Activated naive CD4-positive, alpha-beta T cell treated with anti-CD3 and anti-CD28 coated beads, Interleukin-2, amount 10 ng/mL, durations not matched to agents 7 days and 5 days (primary cell): ENCODE measurements around the gene BTK.
A peak's percentile ranks its signal among the peaks of the same experiment; 100 is the strongest.

ENCODE experiments used
- CTCF ChIA-PET: fragments of 350-600 bp; sonication (Branson Sonifier 250); formaldehyde crosslinking; loops from one replicate; lab custom pipeline; 2021; ENCODE audit warnings: antibody characterized with exemption; lab: Charles Lee
- DNase-seq: peaks from one replicate; pipeline ENCODE4 v3.0.0-alpha.2; 2020
- H3K27ac Mint-ChIP-seq: one replicate; pipeline ENCODE4 v1.8.0; 2021; ENCODE audit warnings: mild to moderate bottlenecking, moderate library complexity, mixed read lengths
- H3K27me3 Mint-ChIP-seq: one replicate; pipeline ENCODE4 v1.8.0; 2021; ENCODE audit warnings: mild to moderate bottlenecking, mixed read lengths
- H3K36me3 Mint-ChIP-seq: one replicate; pipeline ENCODE4 v1.8.0; 2021; ENCODE audit warnings: mixed read lengths
- H3K4me1 Mint-ChIP-seq: one replicate; pipeline ENCODE4 v1.8.0; 2021; ENCODE audit warnings: mixed read lengths
- H3K4me3 Mint-ChIP-seq: one replicate; pipeline ENCODE4 v1.8.0; 2021; ENCODE audit warnings: mild to moderate bottlenecking, moderate library complexity, mixed read lengths
- H3K9me3 Mint-ChIP-seq: one replicate; pipeline ENCODE4 v1.8.0; 2021; ENCODE audit warnings: mixed read lengths

Gene BTK

GRCh38 chrX:101407748-101408531 lies 21.9 kb upstream of the BTK start, which contains the start of the genes GLA and HNRNPH2:
GLA (minus strand) TSS chrX:101407925; CDS start chrX:101407903, 22 bp downstream.
HNRNPH2 (plus strand) TSS chrX:101408222; CDS start chrX:101411989, 3,767 bp downstream.
- DNase-seq = peak; percentile 91
- H3K36me3 Mint-ChIP-seq = peaks cover 12% of the 10 kb centered on the region
- peaks cover 38% of the 10 kb centered on the region for H3K4me1 Mint-ChIP-seq
- H3K9me3 Mint-ChIP-seq = no peaks in the 10 kb centered on the region
- CTCF ChIA-PET = no interaction called here
- no peaks in the 10 kb centered on the region for H3K27me3 Mint-ChIP-seq
- H3K4me3 Mint-ChIP-seq = peak within 1 kb of the TSS; percentile 93
- H3K27ac Mint-ChIP-seq = peak within 1 kb of the TSS; percentile 97

DNA sequence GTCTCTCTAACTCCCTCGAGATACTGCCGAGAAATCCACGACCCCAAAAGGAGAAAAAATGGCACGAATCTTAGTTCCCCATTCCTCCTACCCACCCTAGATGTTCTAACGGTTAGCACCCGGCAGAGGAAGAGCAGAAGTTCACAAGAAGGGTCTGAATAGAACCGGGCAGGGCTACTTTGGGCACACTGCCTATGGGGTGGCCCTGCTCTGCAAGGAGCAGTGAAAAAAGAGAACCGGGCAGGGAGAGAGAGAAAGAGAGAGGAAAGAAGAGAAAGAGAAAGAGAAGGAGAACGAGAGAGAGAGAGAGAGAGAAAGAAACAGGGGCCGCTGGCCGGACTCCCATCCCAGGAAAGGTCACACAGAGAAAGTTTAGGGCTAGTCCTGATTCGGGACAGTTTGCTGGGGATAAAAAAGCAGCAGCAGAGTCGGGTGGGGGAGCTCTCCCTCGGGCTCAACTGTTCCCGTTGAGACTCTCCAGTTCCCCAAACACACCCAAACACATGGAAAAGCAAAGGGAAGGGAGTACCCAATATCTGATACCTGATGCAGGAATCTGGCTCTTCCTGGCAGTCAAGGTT lies 21.3 kb upstream of the BTK start:
- Mint-ChIP-seq H3K4me3 (peak overlapping the region; percentile 93), H3K9me3 (no peaks in the 10 kb centered on the region), H3K4me1 (peaks cover 32% of the 10 kb centered on the region), H3K27me3 (no peaks in the 10 kb centered on the region), H3K36me3 (peaks cover 8% of the 10 kb centered on the region), H3K27ac (peak overlapping the region; percentile 97)
- DNase-seq = peak; percentile 20
- CTCF ChIA-PET = no interaction called here

GRCh38 chrX:101399825-101400224 lies 13.8 kb upstream of the BTK start:
- H3K4me3 Mint-ChIP-seq = no peak overlapping the region
- no peak for DNase-seq
- peaks cover 25% of the 10 kb centered on the region for H3K36me3 Mint-ChIP-seq
- CTCF ChIA-PET = no interaction called here
- no peaks in the 10 kb centered on the region for H3K27me3 Mint-ChIP-seq
- peaks cover 3% of the 10 kb centered on the region for H3K4me1 Mint-ChIP-seq
- no peak overlapping the region for H3K27ac Mint-ChIP-seq
- H3K9me3 Mint-ChIP-seq = no peaks in the 10 kb centered on the region

DNA sequence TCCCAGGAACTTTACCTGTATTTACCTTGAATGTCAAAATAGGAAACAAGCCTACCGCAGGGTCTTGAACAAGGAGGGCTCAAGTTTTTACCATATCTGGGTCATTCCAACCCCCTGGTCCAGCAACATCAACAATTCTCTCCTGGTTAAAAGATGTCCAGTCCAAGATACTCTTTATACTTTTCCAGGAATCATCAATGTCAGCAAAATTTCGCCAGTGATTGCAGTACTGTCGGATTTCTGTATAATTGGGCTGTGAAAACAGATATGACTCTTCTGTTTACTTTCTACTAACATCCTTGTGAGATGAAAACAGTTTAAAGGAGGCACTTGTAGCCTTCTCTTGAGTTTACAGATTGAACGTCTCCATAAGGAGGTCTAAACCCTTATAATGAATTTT lies 12.7 kb upstream of the BTK start:
- no peaks in the 10 kb centered on the region for H3K27me3 Mint-ChIP-seq
- H3K36me3 Mint-ChIP-seq = peaks cover 24% of the 10 kb centered on the region
- CTCF ChIA-PET = no interaction called here
- no peak overlapping the region for H3K4me3 Mint-ChIP-seq
- no peak for DNase-seq
- peaks cover 4% of the 10 kb centered on the region for H3K4me1 Mint-ChIP-seq
- H3K9me3 Mint-ChIP-seq = no peaks in the 10 kb centered on the region
- H3K27ac Mint-ChIP-seq = no peak overlapping the region

- peaks cover 27% of the 10 kb centered on the region for H3K36me3 Mint-ChIP-seq
- no peak overlapping the region for H3K27ac Mint-ChIP-seq
- H3K27me3 Mint-ChIP-seq = no peaks in the 10 kb centered on the region
- CTCF ChIA-PET = no interaction called here
- no peaks in the 10 kb centered on the region for H3K9me3 Mint-ChIP-seq
- H3K4me1 Mint-ChIP-seq = peaks cover 12% of the 10 kb centered on the region
- no peak for DNase-seq
- no peak overlapping the region for H3K4me3 Mint-ChIP-seq
Observed at GRCh38 chrX:101397779-101398178, 11.8 kb upstream of the BTK start.

- CTCF ChIA-PET = no interaction called here
- H3K27me3 Mint-ChIP-seq = no peaks in the 10 kb centered on the region
- no peak for DNase-seq
- H3K4me3 Mint-ChIP-seq = no peak overlapping the region
- H3K9me3 Mint-ChIP-seq = no peaks in the 10 kb centered on the region
- no peak overlapping the region for H3K27ac Mint-ChIP-seq
- H3K4me1 Mint-ChIP-seq = peaks cover 25% of the 10 kb centered on the region
- peaks cover 45% of the 10 kb centered on the region for H3K36me3 Mint-ChIP-seq
Observed at GRCh38 chrX:101395789-101396188, 9.8 kb upstream of the BTK start.

GRCh38 chrX:101394372-101394771 lies 8.4 kb upstream of the BTK start:
- Mint-ChIP-seq H3K27me3 (no peaks in the 10 kb centered on the region), H3K4me3 (no peak overlapping the region), H3K27ac (no peak overlapping the region), H3K9me3 (no peaks in the 10 kb centered on the region), H3K4me1 (peaks cover 30% of the 10 kb centered on the region), H3K36me3 (peaks cover 35% of the 10 kb centered on the region)
- CTCF ChIA-PET = interaction anchor here (0.7 kb wide), 1 partner anchor 11 kb away, joined by 4 read pairs; no protein-coding TSS in a partner anchor
- DNase-seq = no peak

- CTCF ChIA-PET = no interaction called here
- no peak overlapping the region for H3K4me3 Mint-ChIP-seq
Observed at GRCh38 chrX:101393530-101394305, 7.7 kb upstream of the BTK start.

DNA sequence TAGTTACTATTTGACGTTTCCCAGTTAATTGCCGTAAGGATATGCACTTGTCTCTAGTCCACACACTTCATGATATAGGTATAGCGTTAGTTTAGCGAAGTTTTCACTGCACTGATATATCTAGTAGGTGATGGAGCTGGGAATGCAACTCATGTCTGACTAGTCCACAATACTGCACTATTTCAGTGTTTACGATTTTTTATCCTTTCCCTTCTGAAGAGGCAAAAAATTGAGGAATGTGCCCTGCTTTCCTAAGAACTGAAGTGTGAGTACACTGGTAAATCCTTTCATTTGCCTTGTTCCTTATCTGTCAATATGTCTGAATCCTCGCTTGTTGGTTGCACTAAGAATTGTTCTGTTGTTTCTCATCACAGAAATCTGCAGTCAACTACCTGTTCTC lies 5.8 kb upstream of the BTK start:
- Mint-ChIP-seq H3K36me3 (peaks cover 33% of the 10 kb centered on the region), H3K4me3 (peak overlapping the region; percentile 94), H3K9me3 (no peaks in the 10 kb centered on the region), H3K27ac (peak overlapping the region; percentile 90), H3K27me3 (no peaks in the 10 kb centered on the region), H3K4me1 (peaks cover 30% of the 10 kb centered on the region)
- CTCF ChIA-PET = no interaction called here
- DNase-seq = no peak

More at GRCh38 chrX:101393530-101394305, 7.7 kb upstream of the BTK start:
- Mint-ChIP-seq H3K27ac (peak overlapping the region; percentile 68), H3K27me3 (no peaks in the 10 kb centered on the region), H3K9me3 (no peaks in the 10 kb centered on the region), H3K4me1 (peaks cover 30% of the 10 kb centered on the region), H3K36me3 (peaks cover 34% of the 10 kb centered on the region)
- no peak for DNase-seq

DNA sequence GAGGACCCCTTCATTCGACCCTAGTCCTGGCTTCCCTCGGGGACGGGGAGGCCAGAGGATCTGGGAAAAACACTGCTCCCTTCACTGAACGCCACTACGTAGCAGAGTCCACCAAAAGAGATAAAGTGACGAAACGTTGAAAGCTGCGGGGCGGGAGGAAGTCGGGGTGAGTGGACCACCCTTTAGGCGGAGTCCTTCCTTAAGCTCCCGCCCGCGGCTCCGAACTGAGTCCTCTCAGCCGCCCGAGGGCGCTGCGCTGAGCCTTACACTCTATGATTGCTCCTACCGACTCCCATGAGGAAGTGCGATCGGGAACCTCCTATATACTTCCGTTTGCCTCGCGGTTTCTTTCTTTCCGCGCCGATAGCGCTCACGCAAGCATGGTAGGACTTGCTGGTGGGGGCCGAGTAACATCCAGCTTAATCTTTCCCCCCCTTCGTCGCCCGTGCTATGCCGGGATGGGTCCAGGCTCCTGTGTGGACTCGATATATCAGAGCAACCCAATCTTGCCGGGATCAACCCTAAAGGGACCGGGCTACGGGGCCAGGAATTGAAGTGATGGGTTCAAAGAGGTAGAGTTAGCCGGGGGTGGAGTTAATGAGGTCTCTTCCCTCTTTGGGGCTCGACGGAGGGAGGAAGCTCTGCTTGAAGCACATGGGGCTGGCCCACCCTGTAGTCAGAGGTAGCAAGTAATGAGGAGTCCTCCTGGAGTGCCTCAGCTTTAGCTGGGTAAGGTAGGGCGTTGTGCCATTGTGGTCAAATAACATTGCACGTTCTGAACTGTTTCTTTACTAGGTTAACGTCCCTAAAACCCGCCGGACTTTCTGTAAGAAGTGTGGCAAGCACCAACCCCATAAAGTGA lies 4.9 kb upstream of the BTK start, which contains the start of gene RPL36A:
TSS of gene RPL36A (plus strand) at position 348 of the 862 bp plus-strand sequence. CDS start at position 381, 33 bp downstream.
- H3K4me1 Mint-ChIP-seq = peaks cover 30% of the 10 kb centered on the region
- CTCF ChIA-PET = interaction anchor here (0.5 to 1.4 kb wide), 6 partner anchors 11 to 349 kb away, joined by 3 to 6 read pairs (median 3); partner anchors contain the start of gene TIMM8A
- H3K27me3 Mint-ChIP-seq = peaks cover 6% of the 10 kb centered on the region
- peak within 1 kb of the TSS; percentile 94 for H3K4me3 Mint-ChIP-seq
- peak within 1 kb of the TSS; percentile 90 for H3K27ac Mint-ChIP-seq
- H3K9me3 Mint-ChIP-seq = no peaks in the 10 kb centered on the region
- peak; percentile 86 for DNase-seq
- H3K36me3 Mint-ChIP-seq = peaks cover 32% of the 10 kb centered on the region

DNA sequence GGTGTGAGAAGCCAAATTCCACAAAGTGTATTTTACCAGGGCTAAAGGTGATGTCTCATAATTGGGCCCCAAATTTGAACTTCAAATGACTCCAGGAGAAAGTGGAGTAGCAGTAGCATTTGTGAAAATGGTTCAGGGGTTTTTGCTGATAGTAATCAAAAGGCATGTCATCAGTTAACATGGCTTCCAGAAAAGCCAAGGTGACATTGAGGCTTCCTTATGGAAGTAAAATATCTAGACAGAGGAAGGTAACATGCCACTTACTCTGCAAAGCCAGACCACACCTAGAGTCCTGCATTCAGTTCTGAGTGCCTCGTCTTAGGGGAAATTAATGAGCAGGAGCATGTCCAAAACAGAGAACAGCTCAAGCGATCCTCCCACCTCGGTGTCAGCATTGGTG lies 2.6 kb upstream of the BTK start:
- Mint-ChIP-seq H3K4me1 (peaks cover 25% of the 10 kb centered on the region), H3K27ac (no peak overlapping the region), H3K9me3 (no peaks in the 10 kb centered on the region), H3K27me3 (peaks cover 6% of the 10 kb centered on the region), H3K36me3 (peaks cover 23% of the 10 kb centered on the region), H3K4me3 (no peak overlapping the region)
- CTCF ChIA-PET = no interaction called here
- DNase-seq = no peak

DNA sequence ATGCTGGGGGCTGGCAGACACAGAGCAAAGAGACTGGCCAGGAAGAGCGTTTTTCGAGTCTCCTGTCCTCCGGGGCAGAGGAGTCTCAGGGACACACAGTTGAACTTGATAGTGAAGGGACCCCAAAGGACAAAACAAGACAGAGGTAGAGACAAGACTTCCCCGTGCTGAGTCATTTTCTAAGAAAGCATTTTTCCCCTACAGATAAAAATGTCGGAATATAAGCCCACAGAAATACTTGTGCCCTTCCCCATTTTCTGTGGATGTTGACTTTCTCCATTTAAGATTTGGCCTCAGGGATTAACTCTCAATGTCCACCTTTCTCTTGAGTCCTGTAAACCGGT lies 523 bp upstream of the BTK start:
- no peaks in the 10 kb centered on the region for H3K9me3 Mint-ChIP-seq
- no peak for DNase-seq
- H3K36me3 Mint-ChIP-seq = peaks cover 7% of the 10 kb centered on the region
- no peak overlapping the region for H3K27ac Mint-ChIP-seq
- H3K4me1 Mint-ChIP-seq = peaks cover 8% of the 10 kb centered on the region
- H3K27me3 Mint-ChIP-seq = peaks cover 6% of the 10 kb centered on the region
- no peak overlapping the region for H3K4me3 Mint-ChIP-seq
- CTCF ChIA-PET = no interaction called here

DNA sequence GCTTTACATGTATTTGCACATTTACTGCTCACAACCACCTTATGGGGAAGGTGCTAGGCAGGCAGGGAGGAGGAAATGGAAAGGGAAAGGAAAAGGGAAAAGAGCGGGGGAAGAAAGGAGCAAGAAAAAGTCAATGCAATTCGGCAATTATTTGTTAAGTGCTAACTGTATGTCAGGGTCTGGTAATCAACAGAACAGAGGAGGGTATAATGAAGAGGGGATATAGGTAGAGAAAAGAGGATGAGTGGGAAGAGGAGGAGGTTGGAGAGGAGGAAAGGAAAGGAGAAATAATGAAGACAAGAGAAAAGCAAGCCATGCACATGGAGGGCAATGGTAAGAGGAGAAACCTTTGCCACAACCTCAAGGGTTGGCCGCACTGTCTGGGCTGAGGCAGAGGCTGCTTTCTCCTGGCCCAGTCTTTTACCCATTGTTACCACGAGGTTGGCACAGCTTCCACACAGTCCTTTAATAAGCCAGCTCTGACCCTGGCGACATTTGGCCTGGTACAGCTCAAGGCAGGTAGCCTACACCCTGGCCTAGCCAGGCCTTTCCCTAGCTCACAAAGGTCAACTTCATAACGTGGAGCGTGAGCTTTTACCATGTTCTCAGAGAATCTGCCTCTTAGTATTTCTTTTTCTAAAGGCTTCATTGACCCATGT lies 836 bp downstream of the BTK start:
- Mint-ChIP-seq H3K9me3 (no peaks in the 10 kb centered on the region), H3K27me3 (peaks cover 6% of the 10 kb centered on the region), H3K4me3 (no peak overlapping the region), H3K27ac (no peak overlapping the region), H3K4me1 (no peaks in the 10 kb centered on the region), H3K36me3 (no peaks in the 10 kb centered on the region)
- CTCF ChIA-PET = no interaction called here
- no peak for DNase-seq
